HCT116 (cell line): ENCODE results near the gene ATAD3A. TPM values are rescaled to one million over a fixed set of nuclear protein-coding genes. Genes with fewer than 3 reads are reported as not detected.
A peak's percentile ranks its signal among the peaks of the same experiment; 100 is the strongest.

Experiments used
- ATAC-seq: fragments of 200-7000 bp; cut with Tn5 transposase; 2 replicates; pipeline ENCODE4 v1.9.1; 2020; ENCODE audit warnings: mild to moderate bottlenecking, moderate library complexity
- BruUV-seq: library from RNA; stranded (reverse); fragments of 400-500 nt; replicated peaks from 2 replicates; lab custom pipeline; 2021; lab: Mats Ljungman, UMichigan
- CTCF ChIA-PET: fragments of 300-600 bp; sonication (Branson Sonifier 250); formaldehyde crosslinking; loops from one replicate; lab custom pipeline; 2021; ENCODE audit warnings: antibody characterized with exemption; lab: Charles Lee
- POLR2A ChIA-PET: fragments of 300-600, 350-600 bp; sonication (Branson Sonifier 250); formaldehyde crosslinking; loops from one replicate; lab custom pipeline; 2021; ENCODE audit warnings: antibody characterized with exemption; lab: Charles Lee
- RAD21 ChIA-PET, 2 experiments: fragments of 300-600 bp; sonication (Branson Sonifier 250); formaldehyde crosslinking; loops; one replicate each; lab custom pipeline; 2023; ENCODE audit warnings: low total read pairs in 2 of 2; ENCODE audit not compliant: uncharacterized antibody in 2 of 2, unreplicated experiment in 2 of 2, low non-redundant PET in 1 of 2; lab: Charles Lee
- DNase-seq: peaks from one replicate; pipeline ENCODE4 v3.0.0-alpha.2; 2010; ENCODE audit warnings: low read depth, low spot score
- H2AFZ ChIP-seq: fragments of 200-600 bp; shearing (Covaris generic), sonication (generic); 2 replicates; pipeline ENCODE4 v1.6.1; 2017; ENCODE audit warnings: low read depth, mixed run types, mixed read lengths, antibody characterized with exemption, low read length; ENCODE audit not compliant: poor library complexity, severe bottlenecking
- H3K27ac ChIP-seq: 2 replicates; pipeline ENCODE4 v1.5.1; 2012; ENCODE audit warnings: low read depth, low read length
- H3K27me3 ChIP-seq: fragments of 200-600 bp; sonication (generic); 2 replicates; pipeline ENCODE4 v1.6.1; 2016; ENCODE audit warnings: mixed run types, low read length, mixed read lengths; ENCODE audit not compliant: insufficient read depth
- H3K36me3 ChIP-seq, 2 experiments: fragments of 200-500 bp in 1 of 2; fragments of 200-600 bp in 1 of 2; sonication (Bioruptor generic) in 1 of 2; sonication (generic) in 1 of 2; 2 replicates each; pipeline versions ENCODE4 v1.5.1 to v1.6.1; 2014 to 2016; ENCODE audit warnings: low read length in 2 of 2, inconsistent platforms in 1 of 2, mixed read lengths in 1 of 2, mixed run types in 1 of 2; ENCODE audit not compliant: insufficient read depth in 2 of 2, control insufficient read depth in 1 of 2
- H3K4me1 ChIP-seq, 2 experiments: fragments of 200-600 bp in 1 of 2; sonication (generic) in 1 of 2; 2 replicates each; pipeline versions ENCODE4 v1.5.1 to v1.6.1; 2012 to 2017; ENCODE audit warnings: low read length in 2 of 2, inconsistent platforms in 1 of 2, mild to moderate bottlenecking in 1 of 2, mixed read lengths in 1 of 2, mixed run types in 1 of 2, moderate library complexity in 1 of 2; ENCODE audit not compliant: insufficient read depth in 2 of 2, control insufficient read depth in 1 of 2
- H3K4me2 ChIP-seq: fragments of 200-600 bp; sonication (generic); 2 replicates; pipeline ENCODE4 v1.6.1; 2017; ENCODE audit warnings: mixed run types, low read length, mixed read lengths
- H3K4me3 ChIP-seq, 2 experiments: fragments of 200-600 bp in 1 of 2; sonication (generic) in 1 of 2; replicated peaks in 1 of 2; 2 replicates each; pipeline ENCODE4 v1.5.1; 2011 to 2016; ENCODE audit warnings: low read length in 2 of 2, control low read depth in 1 of 2, low read depth in 1 of 2, mild to moderate bottlenecking in 1 of 2, mixed read lengths in 1 of 2, mixed run types in 1 of 2
- H3K79me2 ChIP-seq: fragments of 200-600 bp; sonication (generic); 2 replicates; pipeline ENCODE4 v1.6.1; 2017; ENCODE audit warnings: mild to moderate bottlenecking, mixed run types, low read length, moderate library complexity, mixed read lengths; ENCODE audit not compliant: insufficient read depth
- H3K9ac ChIP-seq: fragments of 200-600 bp; sonication (generic); 2 replicates; pipeline ENCODE4 v1.6.1; 2016; ENCODE audit warnings: low read length, mixed read lengths
- H3K9me2 ChIP-seq: fragments of 200-600 bp; sonication (generic), shearing (Covaris generic); 2 replicates; pipeline ENCODE4 v1.6.1; 2017; ENCODE audit warnings: mixed run types, mild to moderate bottlenecking, moderate library complexity; ENCODE audit not compliant: insufficient read depth
- H3K9me3 ChIP-seq, 2 experiments: fragments of 200-500 bp in 1 of 2; fragments of 200-600 bp in 1 of 2; sonication (Bioruptor generic) in 1 of 2; sonication (generic) in 1 of 2; 2 replicates each; pipeline ENCODE4 v1.6.1; 2014 to 2017; ENCODE audit warnings: low read length in 2 of 2, mixed read lengths in 2 of 2, inconsistent platforms in 1 of 2, low read depth in 1 of 2, mild to moderate bottlenecking in 1 of 2, mixed run types in 1 of 2, moderate library complexity in 1 of 2; ENCODE audit not compliant: control insufficient read depth in 1 of 2, insufficient read depth in 1 of 2
- H4K20me1 ChIP-seq: fragments of 200-600 bp; sonication (generic), shearing (Covaris generic); 2 replicates; pipeline ENCODE4 v1.6.1; 2017; ENCODE audit warnings: mixed run types, mild to moderate bottlenecking, moderate library complexity; ENCODE audit not compliant: insufficient read depth
- EGR1 ChIP-seq: IDR thresholded peaks from 2 replicates; pipeline ENCODE4 v1.6.1; 2012; ENCODE audit warnings: low read depth
- EZH2 ChIP-seq: fragments of 200-600 bp; sonication (generic); IDR thresholded peaks from 2 replicates; pipeline ENCODE4 v1.6.1; 2017; ENCODE audit warnings: antibody characterized with exemption, mixed run types
- FOSL1 ChIP-seq: IDR thresholded peaks from 2 replicates; pipeline ENCODE4 v1.6.1; 2012; ENCODE audit warnings: low read depth
- JUND ChIP-seq: IDR thresholded peaks from 2 replicates; pipeline ENCODE4 v1.6.1; 2012
- RAD21 ChIP-seq: IDR thresholded peaks from 2 replicates; pipeline ENCODE4 v1.6.1; 2012; ENCODE audit warnings: low read depth, mild to moderate bottlenecking
- SP1 ChIP-seq: IDR thresholded peaks from 2 replicates; pipeline ENCODE4 v1.6.1; 2012; ENCODE audit warnings: low read depth
- ZFX ChIP-seq: fragments of 450-650 bp; IDR thresholded peaks from 2 replicates; pipeline ENCODE4 v1.6.1; 2017
- ZNF274 ChIP-seq: fragments of 200-500 bp; sonication (Bioruptor generic); IDR thresholded peaks from 2 replicates; pipeline ENCODE4 v1.6.1; 2014; ENCODE audit warnings: mild to moderate bottlenecking, low read depth, low read length, inconsistent platforms
- intact Hi-C: fragments of 100-400 bp; cut with micrococcal nuclease; formaldehyde crosslinking; loops from 2 replicates; pipeline ENCODE4 v1.10.0; 2022
- total RNA-seq: library from RNA; stranded (reverse); gene quantifications from one replicate; pipeline ENCODE4 v1.2.1, GENCODE V29; 2021; ENCODE audit not compliant: unreplicated experiment
- TF ChIP-seq, protein P1 (sequence below): IDR thresholded peaks from 2 replicates; pipeline ENCODE4 v1.6.1; 2012; ENCODE audit warnings: low read depth
- TF ChIP-seq, protein P2 (sequence below): IDR thresholded peaks from 2 replicates; pipeline ENCODE4 v1.6.1; 2011; ENCODE audit warnings: mild to moderate bottlenecking, low read length, moderate library complexity; ENCODE audit not compliant: insufficient replicate concordance; ENCODE audit errors: extremely low read depth

Gene ATAD3A
- total RNA-seq, 1 experiment from 2014 or later = 92.3 TPM

DNA sequence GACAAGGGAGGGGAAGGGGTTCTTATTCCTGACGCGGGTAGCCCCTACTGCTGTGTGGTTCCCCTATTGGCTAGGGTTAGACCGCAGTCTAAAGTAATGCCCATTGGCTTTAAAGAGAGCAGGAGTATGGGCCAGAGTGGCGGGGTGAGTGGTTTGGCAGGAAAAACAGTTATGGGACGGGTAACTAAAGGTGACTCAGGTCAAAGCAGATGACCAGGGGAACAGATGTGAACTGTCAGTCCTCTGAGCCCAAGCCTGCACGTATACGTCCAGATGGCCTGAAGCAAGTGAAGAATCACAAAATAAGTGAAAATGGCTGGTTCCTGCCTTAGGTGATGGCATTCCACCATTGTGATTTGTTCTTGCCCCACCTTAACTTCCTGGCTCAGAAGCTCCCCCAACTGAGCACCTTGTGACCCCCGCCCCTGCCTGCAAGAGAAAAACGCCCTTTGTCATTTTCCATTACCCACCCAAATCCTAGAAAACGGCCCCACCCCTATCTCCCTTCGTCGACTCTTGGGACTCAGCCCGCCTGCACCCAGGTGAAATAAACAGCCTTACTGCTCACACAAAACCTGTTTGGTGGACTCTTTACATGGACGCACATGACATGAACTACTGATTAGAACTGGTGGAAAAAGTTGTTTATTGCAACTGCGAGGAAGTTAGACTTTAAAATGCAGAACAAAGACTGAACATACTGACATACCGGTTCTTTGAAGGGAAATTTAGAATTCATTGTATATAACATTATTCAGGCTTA, 41.2 kb upstream of the ATAD3A start:
- Histone ChIP-seq H2AFZ (no peak overlapping the region), H3K27ac (peak overlapping the region; percentile 82), H3K4me3 (peak overlapping the region; percentile 72 to 92), H3K9ac (peak overlapping the region; percentile 74), H3K4me2 (peak overlapping the region; percentile 85), H3K36me3 (peaks cover 0 to 7% of the 10 kb centered on the region in 2 experiments; a peak in 1 of 4 replicates), H3K4me1 (peaks cover 12 to 20% of the 10 kb centered on the region in 2 experiments; a peak in 3 of 4 replicates), H3K9me2 (no peaks in the 10 kb centered on the region), H3K27me3 (no peaks in the 10 kb centered on the region), H3K9me3 (no peaks in the 10 kb centered on the region), H4K20me1 (peaks cover 5% of the 10 kb centered on the region; the same call in 1 of the 2 replicates), H3K79me2 (peaks cover 46% of the 10 kb centered on the region)
- CTCF ChIA-PET = interaction anchor here (1.5 kb wide), 1 partner anchor 34 kb away, joined by 4 read pairs; no protein-coding TSS in a partner anchor
- intact Hi-C loops = no loop called here
- POLR2A ChIA-PET = no interaction called here
- ATAC-seq = peak; percentile 26
- TF ChIP-seq EZH2 = no peak
- no peak for TF ChIP-seq SP1
- no peak for TF ChIP-seq ZNF274
- TF ChIP-seq, protein P1, sequence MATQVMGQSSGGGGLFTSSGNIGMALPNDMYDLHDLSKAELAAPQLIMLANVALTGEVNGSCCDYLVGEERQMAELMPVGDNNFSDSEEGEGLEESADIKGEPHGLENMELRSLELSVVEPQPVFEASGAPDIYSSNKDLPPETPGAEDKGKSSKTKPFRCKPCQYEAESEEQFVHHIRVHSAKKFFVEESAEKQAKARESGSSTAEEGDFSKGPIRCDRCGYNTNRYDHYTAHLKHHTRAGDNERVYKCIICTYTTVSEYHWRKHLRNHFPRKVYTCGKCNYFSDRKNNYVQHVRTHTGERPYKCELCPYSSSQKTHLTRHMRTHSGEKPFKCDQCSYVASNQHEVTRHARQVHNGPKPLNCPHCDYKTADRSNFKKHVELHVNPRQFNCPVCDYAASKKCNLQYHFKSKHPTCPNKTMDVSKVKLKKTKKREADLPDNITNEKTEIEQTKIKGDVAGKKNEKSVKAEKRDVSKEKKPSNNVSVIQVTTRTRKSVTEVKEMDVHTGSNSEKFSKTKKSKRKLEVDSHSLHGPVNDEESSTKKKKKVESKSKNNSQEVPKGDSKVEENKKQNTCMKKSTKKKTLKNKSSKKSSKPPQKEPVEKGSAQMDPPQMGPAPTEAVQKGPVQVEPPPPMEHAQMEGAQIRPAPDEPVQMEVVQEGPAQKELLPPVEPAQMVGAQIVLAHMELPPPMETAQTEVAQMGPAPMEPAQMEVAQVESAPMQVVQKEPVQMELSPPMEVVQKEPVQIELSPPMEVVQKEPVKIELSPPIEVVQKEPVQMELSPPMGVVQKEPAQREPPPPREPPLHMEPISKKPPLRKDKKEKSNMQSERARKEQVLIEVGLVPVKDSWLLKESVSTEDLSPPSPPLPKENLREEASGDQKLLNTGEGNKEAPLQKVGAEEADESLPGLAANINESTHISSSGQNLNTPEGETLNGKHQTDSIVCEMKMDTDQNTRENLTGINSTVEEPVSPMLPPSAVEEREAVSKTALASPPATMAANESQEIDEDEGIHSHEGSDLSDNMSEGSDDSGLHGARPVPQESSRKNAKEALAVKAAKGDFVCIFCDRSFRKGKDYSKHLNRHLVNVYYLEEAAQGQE = no peak
- no peak for TF ChIP-seq ZFX
- TF ChIP-seq, protein P2, sequence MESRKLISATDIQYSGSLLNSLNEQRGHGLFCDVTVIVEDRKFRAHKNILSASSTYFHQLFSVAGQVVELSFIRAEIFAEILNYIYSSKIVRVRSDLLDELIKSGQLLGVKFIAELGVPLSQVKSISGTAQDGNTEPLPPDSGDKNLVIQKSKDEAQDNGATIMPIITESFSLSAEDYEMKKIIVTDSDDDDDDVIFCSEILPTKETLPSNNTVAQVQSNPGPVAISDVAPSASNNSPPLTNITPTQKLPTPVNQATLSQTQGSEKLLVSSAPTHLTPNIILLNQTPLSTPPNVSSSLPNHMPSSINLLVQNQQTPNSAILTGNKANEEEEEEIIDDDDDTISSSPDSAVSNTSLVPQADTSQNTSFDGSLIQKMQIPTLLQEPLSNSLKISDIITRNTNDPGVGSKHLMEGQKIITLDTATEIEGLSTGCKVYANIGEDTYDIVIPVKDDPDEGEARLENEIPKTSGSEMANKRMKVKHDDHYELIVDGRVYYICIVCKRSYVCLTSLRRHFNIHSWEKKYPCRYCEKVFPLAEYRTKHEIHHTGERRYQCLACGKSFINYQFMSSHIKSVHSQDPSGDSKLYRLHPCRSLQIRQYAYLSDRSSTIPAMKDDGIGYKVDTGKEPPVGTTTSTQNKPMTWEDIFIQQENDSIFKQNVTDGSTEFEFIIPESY = no peak
- TF ChIP-seq FOSL1 = no peak
- TF ChIP-seq RAD21 = no peak
- TF ChIP-seq EGR1 = no peak
- no peak for TF ChIP-seq JUND
- no peak for DNase-seq
- TSS peak; percentile 97 for BruUV-seq
- RAD21 ChIA-PET = no interaction called here
